Measurements from ENCODE around the gene NADK2.
"Not testable (repeated sequence)": the region's sequence is repeated elsewhere in the genome, so short reads cannot be mapped to it uniquely, and the experiment has no call there.

The NADK2 gene

GRCh38 chr5:36205329-36205728 lies 36.4 kb downstream of the NADK2 start:
- DNase-seq: no peak

- no peak for DNase-seq
Observed at GRCh38 chr5:36202521-36202961, 39.2 kb downstream of the NADK2 start.

GRCh38 chr5:36200513-36200912 lies 41.2 kb downstream of the NADK2 start:
- DNase-seq: no peak

- no peak for DNase-seq
Observed at GRCh38 chr5:36199620-36200019, 42.1 kb downstream of the NADK2 start.

- DNase-seq: not testable (repeated sequence)
Observed at GRCh38 chr5:36198783-36199182, 42.9 kb downstream of the NADK2 start.

GRCh38 chr5:36198281-36198680 lies 43.4 kb downstream of the NADK2 start:
- DNase-seq: no peak

- DNase-seq: no peak
Observed at GRCh38 chr5:36193746-36194145, 48.0 kb downstream of the NADK2 start.

GRCh38 chr5:36184408-36184807 lies 57.3 kb downstream of the NADK2 start:
- not testable (repeated sequence) for DNase-seq

GRCh38 chr5:36181774-36182173 lies 60.0 kb downstream of the NADK2 start:
- DNase-seq: no peak

GRCh38 chr5:36180556-36181350 lies 61.0 kb downstream of the NADK2 start:
- DNase-seq: no peak

- DNase-seq: no peak
Observed at GRCh38 chr5:36179950-36180349, 61.8 kb downstream of the NADK2 start.

GRCh38 chr5:36178524-36178890 lies 63.2 kb downstream of the NADK2 start:
- DNase-seq: no peak

- no peak for DNase-seq
Observed at GRCh38 chr5:36177715-36178523, 63.8 kb downstream of the NADK2 start.

- DNase-seq: no peak
Observed at GRCh38 chr5:36177154-36177553, 64.6 kb downstream of the NADK2 start.

- DNase-seq: no peak
Observed at GRCh38 chr5:36175043-36175442, 66.7 kb downstream of the NADK2 start.

GRCh38 chr5:36174119-36174518 lies 67.6 kb downstream of the NADK2 start:
- DNase-seq: no peak

GRCh38 chr5:36173426-36173825 lies 68.3 kb downstream of the NADK2 start:
- DNase-seq: no peak

- no peak for DNase-seq
Observed at GRCh38 chr5:36172599-36172998, 69.1 kb downstream of the NADK2 start.

GRCh38 chr5:36170832-36171424 lies 70.8 kb downstream of the NADK2 start:
- no peak for DNase-seq

- DNase-seq: peak in 1 of 5 experiments; percentile 72
Observed at GRCh38 chr5:36168737-36169136, 73.0 kb downstream of the NADK2 start.

- DNase-seq: no peak
Observed at GRCh38 chr5:36164461-36164860, 77.3 kb downstream of the NADK2 start.

- no peak for DNase-seq
Observed at GRCh38 chr5:36162810-36163486, 78.8 kb downstream of the NADK2 start.

GRCh38 chr5:36161361-36161760 lies 80.4 kb downstream of the NADK2 start:
- DNase-seq: no peak

All from T-helper 2 cell (primary cell).